HCT116 (cell line): ENCODE measurements around the gene TNNC1. TPM values are rescaled to one million over a fixed set of nuclear protein-coding genes. Genes with fewer than 3 reads are reported as not detected.

Experiments
- ATAC-seq: fragments of 200-7000 bp; cut with Tn5 transposase; 2 replicates; pipeline ENCODE4 v1.9.1; 2020; ENCODE audit warnings: mild to moderate bottlenecking, moderate library complexity
- BruUV-seq: library from RNA; stranded (reverse); fragments of 400-500 nt; replicated peaks from 2 replicates; lab custom pipeline; 2021; lab: Mats Ljungman, UMichigan
- CTCF ChIA-PET: fragments of 300-600 bp; sonication (Branson Sonifier 250); formaldehyde crosslinking; loops from one replicate; lab custom pipeline; 2021; ENCODE audit warnings: antibody characterized with exemption; lab: Charles Lee
- POLR2A ChIA-PET: fragments of 300-600, 350-600 bp; sonication (Branson Sonifier 250); formaldehyde crosslinking; loops from one replicate; lab custom pipeline; 2021; ENCODE audit warnings: antibody characterized with exemption; lab: Charles Lee
- RAD21 ChIA-PET, 2 experiments: fragments of 300-600 bp; sonication (Branson Sonifier 250); formaldehyde crosslinking; loops; one replicate each; lab custom pipeline; 2023; ENCODE audit warnings: low total read pairs in 2 of 2; ENCODE audit not compliant: uncharacterized antibody in 2 of 2, unreplicated experiment in 2 of 2, low non-redundant PET in 1 of 2; lab: Charles Lee
- DNase-seq: peaks from one replicate; pipeline ENCODE4 v3.0.0-alpha.2; 2010; ENCODE audit warnings: low read depth, low spot score
- H2AFZ ChIP-seq: fragments of 200-600 bp; shearing (Covaris generic), sonication (generic); 2 replicates; pipeline ENCODE4 v1.6.1; 2017; ENCODE audit warnings: low read depth, mixed run types, mixed read lengths, antibody characterized with exemption, low read length; ENCODE audit not compliant: poor library complexity, severe bottlenecking
- H3K27ac ChIP-seq: 2 replicates; pipeline ENCODE4 v1.5.1; 2012; ENCODE audit warnings: low read depth, low read length
- H3K27me3 ChIP-seq: fragments of 200-600 bp; sonication (generic); 2 replicates; pipeline ENCODE4 v1.6.1; 2016; ENCODE audit warnings: mixed run types, low read length, mixed read lengths; ENCODE audit not compliant: insufficient read depth
- H3K36me3 ChIP-seq, 2 experiments: fragments of 200-500 bp in 1 of 2; fragments of 200-600 bp in 1 of 2; sonication (Bioruptor generic) in 1 of 2; sonication (generic) in 1 of 2; 2 replicates each; pipeline versions ENCODE4 v1.5.1 to v1.6.1; 2014 to 2016; ENCODE audit warnings: low read length in 2 of 2, inconsistent platforms in 1 of 2, mixed read lengths in 1 of 2, mixed run types in 1 of 2; ENCODE audit not compliant: insufficient read depth in 2 of 2, control insufficient read depth in 1 of 2
- H3K4me1 ChIP-seq, 2 experiments: fragments of 200-600 bp in 1 of 2; sonication (generic) in 1 of 2; 2 replicates each; pipeline versions ENCODE4 v1.5.1 to v1.6.1; 2012 to 2017; ENCODE audit warnings: low read length in 2 of 2, inconsistent platforms in 1 of 2, mild to moderate bottlenecking in 1 of 2, mixed read lengths in 1 of 2, mixed run types in 1 of 2, moderate library complexity in 1 of 2; ENCODE audit not compliant: insufficient read depth in 2 of 2, control insufficient read depth in 1 of 2
- H3K4me2 ChIP-seq: fragments of 200-600 bp; sonication (generic); 2 replicates; pipeline ENCODE4 v1.6.1; 2017; ENCODE audit warnings: mixed run types, low read length, mixed read lengths
- H3K4me3 ChIP-seq, 2 experiments: fragments of 200-600 bp in 1 of 2; sonication (generic) in 1 of 2; replicated peaks in 1 of 2; 2 replicates each; pipeline ENCODE4 v1.5.1; 2011 to 2016; ENCODE audit warnings: low read length in 2 of 2, control low read depth in 1 of 2, low read depth in 1 of 2, mild to moderate bottlenecking in 1 of 2, mixed read lengths in 1 of 2, mixed run types in 1 of 2
- H3K79me2 ChIP-seq: fragments of 200-600 bp; sonication (generic); 2 replicates; pipeline ENCODE4 v1.6.1; 2017; ENCODE audit warnings: mild to moderate bottlenecking, mixed run types, low read length, moderate library complexity, mixed read lengths; ENCODE audit not compliant: insufficient read depth
- H3K9ac ChIP-seq: fragments of 200-600 bp; sonication (generic); 2 replicates; pipeline ENCODE4 v1.6.1; 2016; ENCODE audit warnings: low read length, mixed read lengths
- H3K9me2 ChIP-seq: fragments of 200-600 bp; sonication (generic), shearing (Covaris generic); 2 replicates; pipeline ENCODE4 v1.6.1; 2017; ENCODE audit warnings: mixed run types, mild to moderate bottlenecking, moderate library complexity; ENCODE audit not compliant: insufficient read depth
- H3K9me3 ChIP-seq, 2 experiments: fragments of 200-500 bp in 1 of 2; fragments of 200-600 bp in 1 of 2; sonication (Bioruptor generic) in 1 of 2; sonication (generic) in 1 of 2; 2 replicates each; pipeline ENCODE4 v1.6.1; 2014 to 2017; ENCODE audit warnings: low read length in 2 of 2, mixed read lengths in 2 of 2, inconsistent platforms in 1 of 2, low read depth in 1 of 2, mild to moderate bottlenecking in 1 of 2, mixed run types in 1 of 2, moderate library complexity in 1 of 2; ENCODE audit not compliant: control insufficient read depth in 1 of 2, insufficient read depth in 1 of 2
- H4K20me1 ChIP-seq: fragments of 200-600 bp; sonication (generic), shearing (Covaris generic); 2 replicates; pipeline ENCODE4 v1.6.1; 2017; ENCODE audit warnings: mixed run types, mild to moderate bottlenecking, moderate library complexity; ENCODE audit not compliant: insufficient read depth
- CTCF ChIP-seq, 3 experiments: fragments of 200-600 bp in 1 of 3; sonication (generic) in 1 of 3; IDR thresholded peaks in 2 of 3; conservative IDR thresholded peaks in 1 of 3; 2 replicates each; pipeline ENCODE4 v1.5.1; 2012 to 2017; ENCODE audit warnings: low read depth in 2 of 3, low read length in 2 of 3, antibody characterized with exemption in 1 of 3, borderline replicate concordance in 1 of 3, control low read depth in 1 of 3, mild to moderate bottlenecking in 1 of 3, mixed read lengths in 1 of 3, mixed run types in 1 of 3, moderate library complexity in 1 of 3; ENCODE audit not compliant: insufficient read depth in 1 of 3
- ELF1 ChIP-seq: IDR thresholded peaks from 2 replicates; pipeline ENCODE4 v1.6.1; 2012; ENCODE audit warnings: low read depth, borderline replicate concordance
- EZH2 ChIP-seq: fragments of 200-600 bp; sonication (generic); IDR thresholded peaks from 2 replicates; pipeline ENCODE4 v1.6.1; 2017; ENCODE audit warnings: antibody characterized with exemption, mixed run types
- FOSL1 ChIP-seq: IDR thresholded peaks from 2 replicates; pipeline ENCODE4 v1.6.1; 2012; ENCODE audit warnings: low read depth
- POLR2A ChIP-seq: IDR thresholded peaks from 2 replicates; pipeline ENCODE4 v1.7.0; 2011; ENCODE audit warnings: borderline replicate concordance; ENCODE audit not compliant: insufficient read depth, insufficient read length; ENCODE audit errors: extremely low read depth
- POLR2AphosphoS5 ChIP-seq: IDR thresholded peaks from 2 replicates; pipeline ENCODE4 v1.6.1; 2011; ENCODE audit warnings: mild to moderate bottlenecking, low read depth, low read length, moderate library complexity
- RAD21 ChIP-seq: IDR thresholded peaks from 2 replicates; pipeline ENCODE4 v1.6.1; 2012; ENCODE audit warnings: low read depth, mild to moderate bottlenecking
- SIN3A ChIP-seq: IDR thresholded peaks from 2 replicates; pipeline ENCODE4 v1.6.1; 2012; ENCODE audit warnings: low read depth
- SRF ChIP-seq: IDR thresholded peaks from 2 replicates; pipeline ENCODE4 v1.6.1; 2012; ENCODE audit warnings: low read depth
- TCF7L2 ChIP-seq: IDR thresholded peaks from 2 replicates; pipeline ENCODE4 v1.7.0; 2011; ENCODE audit warnings: borderline replicate concordance, inconsistent platforms; ENCODE audit not compliant: insufficient read depth, insufficient read length; ENCODE audit errors: extremely low read depth
- YY1 ChIP-seq: IDR thresholded peaks from 2 replicates; pipeline ENCODE4 v1.6.1; 2011; ENCODE audit warnings: low read length, low read depth, moderate library complexity, mild to moderate bottlenecking; ENCODE audit not compliant: insufficient replicate concordance; ENCODE audit errors: extremely low read depth
- ZFX ChIP-seq: fragments of 450-650 bp; IDR thresholded peaks from 2 replicates; pipeline ENCODE4 v1.6.1; 2017
- ZNF274 ChIP-seq: fragments of 200-500 bp; sonication (Bioruptor generic); IDR thresholded peaks from 2 replicates; pipeline ENCODE4 v1.6.1; 2014; ENCODE audit warnings: mild to moderate bottlenecking, low read depth, low read length, inconsistent platforms
- intact Hi-C: fragments of 100-400 bp; cut with micrococcal nuclease; formaldehyde crosslinking; loops from 2 replicates; pipeline ENCODE4 v1.10.0; 2022
- total RNA-seq: library from RNA; stranded (reverse); gene quantifications from one replicate; pipeline ENCODE4 v1.2.1, GENCODE V29; 2021; ENCODE audit not compliant: unreplicated experiment

TNNC1 gene
- total RNA-seq, 1 experiment from 2014 or later = 2.2 TPM

GRCh38 chr3:52444860-52445793, 8.7 kb downstream of the TNNC1 start, which contains the start of gene SEMA3G:
SEMA3G (minus strand) TSS chr3:52445103; CDS start chr3:52445027, 76 bp downstream.
- H3K27me3 ChIP-seq = no peaks in the 10 kb centered on the region
- BruUV-seq = no TSS peak
- peaks cover 8 to 23% of the 10 kb centered on the region in 2 experiments for H3K4me1 ChIP-seq
- ChIA-PET CTCF (interaction anchor here (1.1 to 1.7 kb wide), 2 partner anchors 21 to 33 kb away, joined by 3 to 9 read pairs; no protein-coding TSS in a partner anchor), RAD21 (no interaction called here)
- peak within 1 kb of the TSS; percentile 82 for H3K4me2 ChIP-seq
- no peaks in the 10 kb centered on the region for H3K36me3 ChIP-seq
- H3K9me2 ChIP-seq = no peaks in the 10 kb centered on the region
- intact Hi-C loops = loop anchor here (5.0 kb wide), 1 partner anchor 153 kb away; no protein-coding TSS in a partner anchor
- peak; percentile 90 for ATAC-seq
- DNase-seq = peak; percentile 74
- no peaks in the 10 kb centered on the region for H3K79me2 ChIP-seq
- peak within 1 kb of the TSS; percentile 65 for H3K9ac ChIP-seq
- peak within 1 kb of the TSS; percentile 65 for H2AFZ ChIP-seq
- H3K4me3 ChIP-seq = peak within 1 kb of the TSS; percentile 46 to 55
- H4K20me1 ChIP-seq = no peaks in the 10 kb centered on the region
- H3K27ac ChIP-seq = peak within 1 kb of the TSS; percentile 55; the same call in 1 of the 2 replicates
- no peak for TF ChIP-seq ELF1
- no peak for TF ChIP-seq EZH2
- peak; percentile 96 for TF ChIP-seq POLR2AphosphoS5
- peak; percentile 98 for TF ChIP-seq POLR2A
- TF ChIP-seq SIN3A = no peak
- TF ChIP-seq SRF = no peak
- TF ChIP-seq ZNF274 = no peak
- TF ChIP-seq CTCF (IDR thresholded peaks at IDR 0.05 in 2 of 3, conservative IDR thresholded peaks at IDR 0.05 in 1 of 3; ENCODE audit: borderline replicate concordance in 1 of 3, insufficient read depth in 1 of 3, low read depth in 2 of 3, low read length in 2 of 3) = peak in 2 of 3 experiments; percentile 42 to 57; a peak in 4 of 6 replicates
- no peak for TF ChIP-seq TCF7L2
- TF ChIP-seq ZFX = peak; percentile 20; the same call in 1 of the 2 replicates
- no peak for TF ChIP-seq RAD21
- no peak for TF ChIP-seq YY1
- TF ChIP-seq FOSL1 = no peak
- TF ChIP-seq, all 23 proteins: peak for 4
- H3K9me3 ChIP-seq = no peaks in the 10 kb centered on the region
- POLR2A ChIA-PET = interaction anchor here (1.2 kb wide), 1 partner anchor 12 kb away, joined by 3 read pairs; no protein-coding TSS in a partner anchor
